Heart left ventricle (tissue), 13 donors: ENCODE results near the gene FEN1.

Experiments used
- CTCF ChIP-seq, 12 donors: fragments of 200-600 bp; sonication (generic) in 4 of 12; IDR thresholded peaks; one replicate each; pipeline versions ENCODE4 v1.5.0 to v1.8.0; 2018 to 2022; ENCODE audit warnings: antibody characterized with exemption in 12 of 12, mild to moderate bottlenecking in 5 of 12
- POLR2A ChIP-seq, 2 donors: fragments of 450-650 bp; IDR thresholded peaks; one replicate each; pipeline ENCODE4 v1.6.1; 2017; ENCODE audit warnings: antibody characterized with exemption in 2 of 2, mild to moderate bottlenecking in 2 of 2, moderate library complexity in 2 of 2
- donor health status: ischemic (EF 13 %, LVEDD 7.1; RV severe dilation, severe dysfunction).
- donor health status: DM: no; HTN: yes; CAD: no.
- donor health status: DM: no; HTN: no; CAD: no.
- donor health status: ischemic (EF 25% LVEDD 6.9; RV normal size, moderate dysfunction).
- donor health status: ischemic (EF 25% LVEDD 5.7; RV mildly dilated, moderate dysfunction).
- donor health status: ischemic (EF 35%, LVEDD 5.7; RV mildly dilated, moderate dysfunction).
- donor health status: nonischemic (EF 11% LVEDD 7.7; RV severe dilation, severe dysfunction).
- donor health status: DM: yes; HTN: yes; CAD: no.
- donor health status: PGD.
- donor health status: ischemic (EF 29% LVEDD 5.4; RV normal size, mild dysfunction).
- donor health status: nonischemic (EF 23%, LVEDD 6.1; RV moderate dilation, normal function).

- TF ChIP-seq CTCF (IDR thresholded peaks at IDR 0.05) (no peak), POLR2A (IDR thresholded peaks at IDR 0.05) (no peak)
Measured at GRCh38 chr11:61746442-61747191, 46.1 kb upstream of the FEN1 start.
